ENCODE measurements around the gene UGDH. TPM values are rescaled to one million over a fixed set of nuclear protein-coding genes. Genes with fewer than 3 reads are reported as not detected.

Gene UGDH
- total and polyA plus RNA-seq, 9 of the 15 experiments (the other 6 are each of a cell fraction or from before 2014, with no cell fraction given) = 5.5 to 21.7 (median 16.2) TPM

GRCh38 chr4:39464886-39465501 lies 62.2 kb downstream of the UGDH start (continued):
- TF ChIP-seq MAZ (CRISPR knock-in tag; conservative IDR thresholded peaks at IDR 0.05 in 1 of 2, IDR thresholded peaks at IDR 0.05 in 1 of 2) = no peak
- TF ChIP-seq CREB1 (IDR thresholded peaks at IDR 0.05) = peak; percentile 88
- TF ChIP-seq CREB1 (CRISPR knock-in tag; IDR thresholded peaks at IDR 0.05) = peak; percentile 82
- peak; percentile 96 for TF ChIP-seq JUNB (CRISPR knock-in tag; conservative IDR thresholded peaks at IDR 0.05)
- TF ChIP-seq RREB1 (CRISPR knock-in tag; IDR thresholded peaks at IDR 0.05) = no peak
- no peak for TF ChIP-seq FUS (optimal IDR thresholded peaks at IDR 0.05; ENCODE audit: low read depth, low read length)
- no peak for TF ChIP-seq BRF1 (IDR thresholded peaks at IDR 0.05; ENCODE audit: borderline replicate concordance, extremely low read depth, insufficient read length)
- TF ChIP-seq TAF15 (IDR thresholded peaks at IDR 0.05; ENCODE audit: low read depth, low read length) = no peak
- no peak; the same call in 1 of the 2 replicates for TF ChIP-seq ARID1B (IDR thresholded peaks at IDR 0.05)
- TF ChIP-seq, protein P1, sequence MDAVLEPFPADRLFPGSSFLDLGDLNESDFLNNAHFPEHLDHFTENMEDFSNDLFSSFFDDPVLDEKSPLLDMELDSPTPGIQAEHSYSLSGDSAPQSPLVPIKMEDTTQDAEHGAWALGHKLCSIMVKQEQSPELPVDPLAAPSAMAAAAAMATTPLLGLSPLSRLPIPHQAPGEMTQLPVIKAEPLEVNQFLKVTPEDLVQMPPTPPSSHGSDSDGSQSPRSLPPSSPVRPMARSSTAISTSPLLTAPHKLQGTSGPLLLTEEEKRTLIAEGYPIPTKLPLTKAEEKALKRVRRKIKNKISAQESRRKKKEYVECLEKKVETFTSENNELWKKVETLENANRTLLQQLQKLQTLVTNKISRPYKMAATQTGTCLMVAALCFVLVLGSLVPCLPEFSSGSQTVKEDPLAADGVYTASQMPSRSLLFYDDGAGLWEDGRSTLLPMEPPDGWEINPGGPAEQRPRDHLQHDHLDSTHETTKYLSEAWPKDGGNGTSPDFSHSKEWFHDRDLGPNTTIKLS (IDR thresholded peaks at IDR 0.05; ENCODE audit: borderline replicate concordance, low read depth) = no peak
- TF ChIP-seq PHF20 (IDR thresholded peaks at IDR 0.05; ENCODE audit: partially characterized antibody) = peak; percentile 92
- no peak for TF ChIP-seq HDAC6 (IDR thresholded peaks at IDR 0.05; ENCODE audit: low read depth, low read length)
- no peak for TF ChIP-seq NCOR1 (IDR thresholded peaks at IDR 0.05)
- TF ChIP-seq POLR2AphosphoS5 (IDR thresholded peaks at IDR 0.05; ENCODE audit: control insufficient read depth, insufficient read depth, low read depth, low read length) = peak; percentile 43; the same call in 1 of the 2 replicates
- no peak for TF ChIP-seq CCAR2 (IDR thresholded peaks at IDR 0.05; ENCODE audit: low read depth, low read length)
- TF ChIP-seq FOXA1 (IDR thresholded peaks at IDR 0.05; ENCODE audit: borderline replicate concordance) = no peak
- TF ChIP-seq, protein P2, sequence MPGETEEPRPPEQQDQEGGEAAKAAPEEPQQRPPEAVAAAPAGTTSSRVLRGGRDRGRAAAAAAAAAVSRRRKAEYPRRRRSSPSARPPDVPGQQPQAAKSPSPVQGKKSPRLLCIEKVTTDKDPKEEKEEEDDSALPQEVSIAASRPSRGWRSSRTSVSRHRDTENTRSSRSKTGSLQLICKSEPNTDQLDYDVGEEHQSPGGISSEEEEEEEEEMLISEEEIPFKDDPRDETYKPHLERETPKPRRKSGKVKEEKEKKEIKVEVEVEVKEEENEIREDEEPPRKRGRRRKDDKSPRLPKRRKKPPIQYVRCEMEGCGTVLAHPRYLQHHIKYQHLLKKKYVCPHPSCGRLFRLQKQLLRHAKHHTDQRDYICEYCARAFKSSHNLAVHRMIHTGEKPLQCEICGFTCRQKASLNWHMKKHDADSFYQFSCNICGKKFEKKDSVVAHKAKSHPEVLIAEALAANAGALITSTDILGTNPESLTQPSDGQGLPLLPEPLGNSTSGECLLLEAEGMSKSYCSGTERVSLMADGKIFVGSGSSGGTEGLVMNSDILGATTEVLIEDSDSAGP (CRISPR knock-in tag; IDR thresholded peaks at IDR 0.05) = peak; percentile 89
- TF ChIP-seq MED1 (CRISPR knock-in tag; IDR thresholded peaks at IDR 0.05; ENCODE audit: borderline replicate concordance) = no peak
